SJCRH30 (cell line): ENCODE results near the gene CRTC3. TPM values are rescaled to one million over a fixed set of nuclear protein-coding genes. Genes with fewer than 3 reads are reported as not detected.
"Not testable (repeated sequence)": the region's sequence is repeated elsewhere in the genome, so short reads cannot be mapped to it uniquely, and the experiment has no call there.

Experiments used
- DNase-seq, 2 experiments: peaks; one replicate each; pipeline ENCODE4 v3.0.0-alpha.2; 2015 to 2020
- H3K27ac ChIP-seq: fragments of 250-450 bp; sonication (Bioruptor Pico); 2 replicates; pipeline ENCODE4 v1.5.1; 2020; ENCODE audit warnings: mild to moderate bottlenecking, moderate library complexity
- H3K27me3 ChIP-seq: fragments of 250-450 bp; sonication (Bioruptor Pico); 2 replicates; pipeline ENCODE4 v1.5.1; 2020; ENCODE audit warnings: mild to moderate bottlenecking, moderate library complexity
- H3K36me3 ChIP-seq: fragments of 250-450 bp; sonication (Bioruptor Pico); 2 replicates; pipeline ENCODE4 v1.5.1; 2020; ENCODE audit warnings: mild to moderate bottlenecking, moderate library complexity
- H3K4me1 ChIP-seq: fragments of 250-450 bp; sonication (Bioruptor Pico); 2 replicates; pipeline ENCODE4 v1.5.1; 2020; ENCODE audit warnings: mild to moderate bottlenecking, moderate library complexity
- H3K4me3 ChIP-seq: fragments of 250-450 bp; sonication (Bioruptor Pico); 2 replicates; pipeline ENCODE4 v1.5.1; 2020; ENCODE audit warnings: mild to moderate bottlenecking, moderate library complexity
- H3K9me3 ChIP-seq: fragments of 250-450 bp; sonication (Bioruptor Pico); replicated peaks from 2 replicates; pipeline ENCODE4 v1.5.1; 2020; ENCODE audit warnings: mild to moderate bottlenecking, moderate library complexity
- total RNA-seq: library from RNA; depleted of rRNA; stranded (reverse); fragments of >200 nt; shearing (Covaris generic); gene quantifications from 2 replicates; pipeline ENCODE4 v1.2.3, GENCODE V29; 2014

Gene CRTC3
- total RNA-seq, 1 experiment from 2014 or later = 15.5 TPM

DNA sequence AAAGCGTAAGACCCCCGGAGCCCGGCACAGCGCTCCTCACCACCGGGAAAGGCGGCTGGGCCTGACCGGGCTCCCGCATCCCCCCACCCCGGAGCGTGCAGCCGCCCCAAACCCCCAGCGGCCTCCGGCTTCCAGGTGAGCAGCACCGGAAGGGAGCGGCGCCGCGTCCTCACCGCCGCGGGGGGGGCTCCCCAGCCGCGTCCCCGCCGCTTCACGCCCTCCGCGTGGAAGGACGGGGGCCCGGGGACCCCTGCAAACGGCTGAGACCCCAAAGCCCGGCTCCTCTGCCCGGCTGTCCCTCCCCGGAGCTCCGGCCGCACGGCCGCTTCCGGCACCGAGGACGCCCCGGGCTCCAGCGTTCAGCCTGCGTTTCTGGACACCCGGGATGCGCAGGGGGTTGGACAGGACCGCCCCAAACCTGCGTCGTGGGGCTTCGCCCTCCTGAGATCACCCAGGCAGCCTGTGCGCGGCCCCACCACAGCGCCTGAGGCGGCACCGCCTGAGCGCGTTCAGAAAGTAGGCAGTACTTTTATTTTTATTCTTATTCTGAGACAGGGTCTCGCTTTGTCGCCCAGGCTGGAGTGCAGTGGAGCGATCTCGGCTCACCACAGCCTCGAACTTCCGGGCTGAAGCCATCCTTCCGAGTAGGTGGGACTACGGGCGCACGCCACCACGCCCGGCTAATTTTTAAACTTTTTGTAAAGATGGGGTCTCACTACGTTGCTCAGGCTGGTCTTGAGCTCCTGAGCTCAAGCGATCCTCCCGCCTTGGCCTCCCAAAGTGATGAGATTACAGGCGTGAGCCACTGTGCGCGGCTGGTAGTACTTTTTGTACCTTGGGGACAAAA is 135.8 kb downstream of the CRTC3 start:
- no peaks in the 10 kb centered on the region; the same call in 1 of the 2 replicates for H3K36me3 ChIP-seq
- no peak for DNase-seq

DNA sequence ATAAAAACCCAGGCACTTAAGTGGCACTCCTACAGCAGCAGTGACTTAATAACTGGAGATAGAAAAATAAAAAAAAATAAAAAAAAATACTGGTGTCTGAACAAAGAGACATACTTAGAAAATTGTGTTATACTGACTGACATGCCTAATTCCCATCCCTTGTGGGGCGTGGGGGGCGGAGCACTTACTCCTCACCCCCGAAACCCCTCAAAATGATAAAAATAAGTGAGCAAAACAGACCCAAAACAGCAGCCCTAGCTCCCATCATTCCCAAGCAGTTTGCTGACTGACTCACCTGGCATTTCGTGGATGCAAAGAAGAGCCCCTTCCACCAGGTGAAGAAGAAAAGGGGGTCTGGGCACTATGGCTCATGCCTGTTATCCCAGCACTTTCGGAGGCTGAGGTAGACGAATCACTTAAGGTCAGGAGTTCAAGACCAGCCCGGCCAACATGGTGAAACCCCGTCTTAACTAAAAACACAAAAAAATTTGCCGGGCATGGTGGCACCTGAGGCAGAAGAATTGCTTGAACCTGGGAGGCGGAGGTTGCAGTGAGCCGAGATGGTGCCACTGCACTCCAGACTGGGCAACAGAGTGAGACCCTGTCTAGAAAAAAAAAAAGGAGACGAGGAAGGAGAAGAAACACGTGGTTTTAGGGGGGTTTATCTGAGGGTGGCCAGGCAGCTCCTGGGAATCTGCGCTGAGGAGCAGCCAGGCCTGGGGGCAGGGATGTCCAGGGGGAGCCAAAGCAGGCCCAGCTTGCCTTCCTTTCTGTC is 136.6 kb downstream of the CRTC3 start:
- Histone ChIP-seq H3K4me1 (peaks cover 3% of the 10 kb centered on the region), H3K36me3 (no peaks in the 10 kb centered on the region; the same call in 1 of the 2 replicates), H3K27me3 (no peaks in the 10 kb centered on the region), H3K4me3 (no peak overlapping the region), H3K27ac (no peak overlapping the region), H3K9me3 (no peaks in the 10 kb centered on the region)
- DNase-seq = no peak

More for the DNA sequence above, 135.8 kb downstream of the CRTC3 start:
- Histone ChIP-seq H3K27me3 (no peaks in the 10 kb centered on the region), H3K4me3 (no peak overlapping the region), H3K4me1 (peaks cover 10% of the 10 kb centered on the region), H3K9me3 (no peaks in the 10 kb centered on the region), H3K27ac (no peak overlapping the region)

DNA sequence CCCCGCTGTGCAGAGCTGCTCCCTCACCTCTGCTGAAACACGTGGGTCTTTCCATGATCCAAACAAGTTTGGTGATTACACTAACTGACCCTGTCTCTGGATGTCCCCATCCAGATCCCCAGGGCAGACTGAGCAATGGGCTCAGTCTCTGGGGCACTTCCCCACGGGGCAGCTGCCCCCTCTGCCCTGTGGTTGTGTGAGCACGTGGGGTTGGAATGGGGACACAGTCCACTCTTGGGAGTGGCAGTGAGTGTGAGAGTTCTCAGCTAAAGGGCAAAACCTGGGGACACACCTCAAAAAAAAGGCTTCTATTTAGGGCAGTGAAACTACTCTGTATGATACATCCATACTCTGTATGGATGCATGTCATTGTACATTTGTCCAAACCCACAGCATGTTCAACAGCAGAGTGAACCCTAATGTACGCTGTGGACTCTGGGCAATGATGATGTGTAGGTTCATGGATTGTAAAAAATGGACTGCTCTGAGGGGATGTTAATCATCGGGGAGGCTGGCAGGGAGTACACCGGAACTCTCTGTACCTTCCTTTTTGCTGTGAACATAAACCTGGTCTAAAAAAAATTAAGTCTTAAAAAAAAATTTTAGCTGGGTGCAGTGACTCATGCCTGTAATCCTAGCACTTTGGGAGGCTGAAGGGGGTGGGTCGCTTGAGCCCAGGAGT is 137.5 kb downstream of the CRTC3 start:
- H3K4me1 ChIP-seq = no peaks in the 10 kb centered on the region; the same call in 1 of the 2 replicates
- H3K27ac ChIP-seq = no peak overlapping the region
- H3K36me3 ChIP-seq = no peaks in the 10 kb centered on the region
- H3K4me3 ChIP-seq = no peak overlapping the region
- no peaks in the 10 kb centered on the region for H3K27me3 ChIP-seq
- no peak for DNase-seq
- no peaks in the 10 kb centered on the region for H3K9me3 ChIP-seq

DNA sequence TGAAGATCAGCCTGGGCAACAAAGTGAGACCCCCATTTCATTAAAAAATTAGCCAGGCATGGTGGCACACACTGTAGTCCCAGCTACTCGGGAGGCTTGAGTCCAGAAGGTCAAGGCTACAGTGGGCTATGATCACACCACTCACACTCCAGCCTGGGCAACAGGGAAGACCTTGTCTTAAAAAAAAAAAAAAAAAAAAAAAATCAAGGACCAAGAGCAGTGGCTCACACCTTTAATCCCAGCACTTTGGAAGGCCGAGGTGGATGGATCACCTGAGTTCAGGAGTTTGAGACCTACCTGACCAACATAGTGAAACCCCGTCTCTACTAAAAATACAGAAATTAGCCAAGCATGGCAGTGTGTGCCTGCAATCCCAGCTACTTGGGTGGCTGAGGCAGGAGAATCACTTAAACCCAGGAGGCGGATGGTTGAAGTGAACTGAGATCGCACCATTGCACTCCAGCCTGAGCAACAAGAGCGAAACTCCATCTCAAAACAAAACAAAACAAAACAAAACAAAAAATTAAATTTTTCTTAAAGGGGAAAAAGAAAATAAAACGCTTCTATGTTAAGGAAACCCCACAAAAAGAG is 138.1 kb downstream of the CRTC3 start:
- not testable (repeated sequence) for H3K27ac ChIP-seq, H3K4me3 ChIP-seq, H3K4me1 ChIP-seq, H3K36me3 ChIP-seq, H3K9me3 ChIP-seq, H3K27me3 ChIP-seq, DNase-seq

DNA sequence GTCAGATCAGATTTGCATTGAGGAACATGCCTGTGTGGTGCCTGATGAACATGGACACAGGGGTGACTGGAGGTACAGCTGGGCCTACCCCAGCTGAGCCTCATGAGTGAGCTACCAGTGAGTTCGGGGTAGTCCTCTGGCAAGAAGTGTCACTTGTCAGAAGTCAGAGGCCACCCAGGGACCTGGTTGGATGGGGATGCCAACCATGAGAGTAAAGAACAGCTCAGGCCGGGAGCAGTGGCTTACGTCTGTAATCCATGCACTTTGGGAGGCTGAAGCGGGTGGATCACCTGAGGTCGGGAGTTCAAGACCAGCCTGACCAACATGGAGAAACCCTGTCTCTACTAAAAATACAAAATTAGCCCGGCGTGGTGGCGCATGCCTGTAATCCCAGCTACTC is 140.9 kb downstream of the CRTC3 start:
- not testable (repeated sequence) for H3K4me1 ChIP-seq, H3K36me3 ChIP-seq, H3K27me3 ChIP-seq, H3K27ac ChIP-seq, H3K9me3 ChIP-seq, H3K4me3 ChIP-seq, DNase-seq

DNA sequence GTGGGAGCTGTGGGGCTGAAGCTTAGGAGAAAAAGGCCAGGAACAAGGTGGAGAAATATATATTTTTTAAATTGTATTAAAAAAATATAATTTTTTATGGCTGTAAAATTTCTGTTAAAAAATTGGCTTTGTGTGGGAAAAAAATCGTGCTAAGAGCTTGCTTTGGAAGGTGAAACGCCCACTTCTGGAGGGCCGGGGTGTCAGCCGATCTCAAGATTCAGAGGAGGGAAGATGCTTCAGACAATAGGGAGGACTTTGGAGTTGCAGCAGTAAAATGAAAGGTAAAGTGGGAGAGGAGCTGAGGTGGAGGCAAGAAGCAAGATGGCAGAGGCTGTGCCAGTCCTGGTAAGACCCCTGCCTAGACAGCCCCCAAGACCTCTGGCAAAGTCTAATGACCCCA is 141.5 kb downstream of the CRTC3 start:
- Histone ChIP-seq H3K27ac (no peak overlapping the region), H3K27me3 (no peaks in the 10 kb centered on the region), H3K4me3 (no peak overlapping the region), H3K4me1 (peaks cover 4% of the 10 kb centered on the region; the same call in 1 of the 2 replicates), H3K9me3 (no peaks in the 10 kb centered on the region), H3K36me3 (no peaks in the 10 kb centered on the region)
- DNase-seq = no peak

DNA sequence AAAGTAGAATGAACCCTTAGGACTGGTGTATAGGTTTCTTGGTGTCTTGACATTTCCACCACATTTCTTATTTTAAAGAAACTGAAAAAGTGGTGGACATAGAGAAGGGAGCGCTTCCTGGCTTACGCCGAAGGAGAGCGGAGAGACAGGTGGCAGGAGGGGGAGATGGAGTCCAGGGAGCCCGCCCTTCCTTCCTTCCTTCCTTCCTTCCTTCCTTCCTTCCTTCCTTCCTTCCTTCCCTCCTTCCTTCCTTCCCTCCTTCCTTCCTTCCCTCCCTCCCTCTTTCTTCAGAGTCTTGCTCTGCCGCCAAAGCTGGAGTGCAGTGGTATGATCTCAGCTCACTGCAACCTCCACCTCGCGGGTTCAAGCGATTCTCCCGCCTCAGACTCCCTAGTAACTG is 143.6 kb downstream of the CRTC3 start:
- not testable (repeated sequence) for H3K9me3 ChIP-seq, H3K4me1 ChIP-seq, H3K27me3 ChIP-seq, DNase-seq, H3K4me3 ChIP-seq, H3K36me3 ChIP-seq, H3K27ac ChIP-seq

DNA sequence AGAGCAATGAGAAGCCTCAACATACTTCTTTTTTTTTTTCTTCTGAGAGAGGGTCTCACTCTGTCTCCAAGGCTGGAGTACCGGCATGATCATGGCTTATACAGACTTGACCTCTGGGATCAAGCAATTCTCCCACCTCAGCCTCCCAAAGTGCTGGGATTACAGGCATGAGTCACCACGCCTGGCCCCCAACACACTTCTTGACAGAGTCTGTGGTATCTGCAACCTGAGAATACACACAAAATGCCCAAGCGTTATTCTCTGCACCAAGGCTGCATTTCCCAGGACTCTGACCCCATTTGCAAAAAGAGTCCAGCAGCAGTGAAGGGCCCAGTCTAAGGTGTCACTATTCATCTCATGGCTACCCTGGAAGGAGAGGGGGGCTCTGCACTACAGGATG is 144.8 kb downstream of the CRTC3 start:
- no peak overlapping the region for H3K27ac ChIP-seq
- 0 out of 2 replicates have a peak, but pooled peaks cover 4% of the 10 kb centered on the region for H3K4me1 ChIP-seq
- peak; percentile 21 to 55 for DNase-seq

DNA sequence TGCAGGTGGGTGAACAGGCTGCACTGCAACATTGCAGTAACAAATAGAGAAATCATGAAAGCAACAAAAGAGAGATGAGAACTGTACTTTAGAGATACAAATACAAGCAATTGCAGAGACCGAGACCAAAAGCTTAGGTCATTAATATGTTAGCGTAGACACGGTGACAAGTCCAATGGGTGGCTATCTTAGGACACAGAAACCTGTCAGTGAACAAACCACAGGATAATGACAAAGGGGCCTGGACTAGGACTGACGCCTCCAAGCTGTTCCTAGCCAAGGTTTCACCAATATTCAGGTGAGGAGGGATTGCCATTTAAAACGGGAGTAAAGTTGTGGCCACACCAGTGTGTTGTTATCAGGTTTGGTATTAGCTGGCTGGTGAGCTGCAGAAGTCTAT is 145.7 kb downstream of the CRTC3 start:
- Histone ChIP-seq H3K4me1 (0 out of 2 replicates have a peak, but pooled peaks cover 4% of the 10 kb centered on the region), H3K27ac (no peak overlapping the region), H3K4me3 (no peak overlapping the region), H3K9me3 (peaks cover 4% of the 10 kb centered on the region; the same call in 1 of the 2 replicates), H3K27me3 (no peaks in the 10 kb centered on the region), H3K36me3 (no peaks in the 10 kb centered on the region)
- DNase-seq = no peak

More for the DNA sequence above, 144.8 kb downstream of the CRTC3 start:
- H3K36me3 ChIP-seq = no peaks in the 10 kb centered on the region
- H3K4me3 ChIP-seq = no peak overlapping the region
- no peaks in the 10 kb centered on the region for H3K27me3 ChIP-seq
- peaks cover 4% of the 10 kb centered on the region; the same call in 1 of the 2 replicates for H3K9me3 ChIP-seq

DNA sequence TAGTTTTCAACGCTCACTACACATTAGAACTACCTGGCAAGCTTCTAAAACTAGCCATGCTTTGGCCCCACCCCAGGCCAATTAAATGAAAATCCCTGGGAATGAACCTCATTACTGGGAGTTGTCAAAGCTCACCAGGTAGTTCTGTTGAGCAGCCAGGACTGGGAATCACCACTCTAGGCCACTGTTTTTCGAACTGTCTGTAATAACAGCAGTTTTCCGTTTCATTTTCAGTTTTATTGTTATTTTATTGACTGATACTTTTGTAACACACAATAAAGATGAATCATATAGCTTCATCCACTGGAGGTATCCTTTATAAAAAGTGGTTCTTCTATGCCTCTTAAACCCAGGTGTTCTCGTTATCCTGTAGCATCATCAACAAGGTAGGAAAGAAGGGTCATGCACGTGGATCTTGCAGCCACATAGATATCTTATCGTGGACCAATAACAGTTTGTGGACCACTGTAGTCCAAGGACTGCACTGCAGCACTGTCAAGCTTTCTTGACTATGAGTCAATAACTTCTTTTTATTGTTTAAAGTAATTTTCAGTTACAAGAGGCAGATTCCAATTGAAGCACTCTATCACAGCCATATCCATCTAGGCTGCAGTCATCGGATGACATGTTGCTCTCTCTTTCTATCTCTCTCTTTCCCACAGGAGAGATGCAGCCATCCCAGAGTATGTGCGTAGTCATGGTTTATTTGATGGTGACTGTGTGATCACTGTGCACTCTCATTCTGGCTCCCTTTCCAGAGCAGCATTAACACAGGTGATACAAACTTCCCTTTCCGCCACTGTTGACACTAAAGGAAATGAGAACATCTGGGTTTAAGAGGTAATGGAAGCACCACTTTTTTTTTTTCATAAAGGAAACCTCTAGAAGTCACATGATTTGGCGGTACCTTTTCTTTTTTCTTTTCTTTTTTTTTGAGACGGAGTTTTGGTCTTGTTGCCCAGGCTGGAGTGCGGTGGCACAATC is 148.4 kb downstream of the CRTC3 start:
- no peaks in the 10 kb centered on the region for H3K27me3 ChIP-seq
- H3K27ac ChIP-seq = no peak overlapping the region
- H3K4me1 ChIP-seq = peaks cover 4% of the 10 kb centered on the region; the same call in 1 of the 2 replicates
- no peaks in the 10 kb centered on the region for H3K36me3 ChIP-seq
- no peak for DNase-seq
- peaks cover 4% of the 10 kb centered on the region; the same call in 1 of the 2 replicates for H3K9me3 ChIP-seq
- H3K4me3 ChIP-seq = no peak overlapping the region

DNA sequence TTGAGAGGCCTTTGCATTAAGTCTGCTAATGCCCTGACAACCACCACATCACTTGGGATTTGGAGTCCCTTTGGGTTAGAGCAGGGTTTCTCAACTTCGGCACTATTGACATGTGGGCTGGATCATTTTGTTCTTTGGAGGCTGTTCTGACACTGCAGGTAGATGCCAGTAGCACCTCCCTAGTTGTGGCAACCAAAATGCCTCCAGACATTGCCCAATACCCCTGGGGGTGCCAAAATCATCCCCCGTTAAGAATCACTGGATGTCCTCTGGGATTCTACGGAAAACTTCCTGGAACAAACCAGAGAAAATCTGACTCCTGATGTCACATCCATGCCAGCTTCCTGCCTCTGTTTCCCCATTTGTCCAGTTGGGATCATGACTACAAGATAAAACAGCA is 150.2 kb downstream of the CRTC3 start:
- H3K27ac ChIP-seq = no peak overlapping the region
- no peaks in the 10 kb centered on the region; the same call in 1 of the 2 replicates for H3K4me1 ChIP-seq
- peaks cover 4% of the 10 kb centered on the region; the same call in 1 of the 2 replicates for H3K9me3 ChIP-seq

DNA sequence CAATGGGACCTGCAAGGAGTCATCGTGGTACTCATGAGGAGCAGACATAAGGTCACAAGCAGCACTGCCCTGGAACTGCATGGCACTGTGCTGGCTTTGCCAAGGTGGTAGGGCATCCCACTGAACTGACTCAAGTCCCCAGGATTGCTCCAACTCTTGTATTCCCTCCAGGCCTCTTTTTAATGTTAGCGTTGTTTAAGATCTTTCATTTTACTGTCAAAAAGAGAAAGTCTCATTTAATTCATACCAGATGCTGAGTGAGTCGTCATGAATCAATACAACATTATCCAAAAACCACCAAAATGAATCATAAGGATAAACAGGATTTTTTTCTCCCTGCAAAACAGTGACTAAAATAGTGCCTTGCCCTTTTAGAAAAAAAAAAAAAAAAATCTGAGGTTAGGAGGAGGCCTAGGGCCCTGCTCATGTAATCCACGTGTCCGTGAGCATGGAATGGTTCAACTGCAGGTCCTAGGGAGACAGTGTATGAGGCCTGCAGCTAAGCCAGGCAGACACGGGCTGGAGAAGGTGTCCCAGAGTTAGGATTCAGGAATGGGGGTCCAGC is 150.7 kb downstream of the CRTC3 start:
- Histone ChIP-seq H3K27ac (no peak overlapping the region), H3K27me3 (no peaks in the 10 kb centered on the region), H3K4me1 (no peaks in the 10 kb centered on the region; the same call in 1 of the 2 replicates), H3K36me3 (no peaks in the 10 kb centered on the region), H3K9me3 (peaks cover 4% of the 10 kb centered on the region; the same call in 1 of the 2 replicates), H3K4me3 (no peak overlapping the region)
- DNase-seq = no peak

More for the DNA sequence above, 150.2 kb downstream of the CRTC3 start:
- Histone ChIP-seq H3K36me3 (no peaks in the 10 kb centered on the region), H3K4me3 (no peak overlapping the region), H3K27me3 (no peaks in the 10 kb centered on the region)
- DNase-seq = no peak

DNA sequence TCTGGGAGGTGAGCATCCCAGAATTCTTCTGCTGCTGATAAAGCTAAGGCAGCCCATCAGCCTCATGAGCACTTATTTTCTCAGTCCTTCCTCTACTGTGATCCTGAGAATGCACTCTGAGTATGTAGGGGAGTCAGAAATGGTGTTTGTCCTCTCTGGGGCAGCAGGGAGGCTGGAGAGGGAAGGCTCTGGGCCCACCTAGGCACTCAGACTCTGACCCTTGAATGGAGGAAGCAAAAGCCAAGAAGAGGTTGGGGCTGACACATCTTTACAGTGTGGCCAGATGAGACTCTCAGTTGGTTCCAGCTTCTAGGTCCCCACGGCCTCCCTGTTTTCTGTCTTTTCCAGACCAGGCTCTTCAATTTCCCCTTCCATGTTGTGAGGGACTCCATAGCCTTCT is 151.3 kb downstream of the CRTC3 start:
- peaks cover 4% of the 10 kb centered on the region; the same call in 1 of the 2 replicates for H3K9me3 ChIP-seq
- H3K4me1 ChIP-seq = peaks cover under 1% of the 10 kb centered on the region
- H3K27ac ChIP-seq = no peak overlapping the region
- no peak for DNase-seq
- no peaks in the 10 kb centered on the region for H3K27me3 ChIP-seq
- H3K4me3 ChIP-seq = no peak overlapping the region
- H3K36me3 ChIP-seq = no peaks in the 10 kb centered on the region
